OCI-LY3 (cell line): Measurements from ENCODE around the gene C10orf105.

Experiments used
- H2AFZ ChIP-seq: fragments of 200-600, 300-600 bp; shearing (Covaris generic); 2 replicates; pipeline ENCODE4 v1.6.0; 2014; ENCODE audit warnings: antibody characterized with exemption, low read depth, low read length
- H3K27ac ChIP-seq: fragments of 200-600, 300-600 bp; sonication (generic); 2 replicates; pipeline ENCODE4 v1.5.1; 2014; ENCODE audit warnings: mild to moderate bottlenecking, low read length, moderate library complexity, mixed read lengths
- H3K27me3 ChIP-seq: fragments of 200-600, 300-600 bp; sonication (generic); 2 replicates; pipeline ENCODE4 v1.6.1; 2014; ENCODE audit warnings: low read depth, low read length, mixed read lengths
- H3K36me3 ChIP-seq: fragments of 200-600, 300-600 bp; sonication (generic); replicated peaks from 2 replicates; pipeline ENCODE3; 2014; ENCODE audit warnings: low read depth, low read length, mixed read lengths
- H3K4me1 ChIP-seq: fragments of 300-600, 200-600 bp; sonication (generic); 2 replicates; pipeline ENCODE4 v1.6.1; 2014; ENCODE audit warnings: low read length, mixed read lengths
- H3K4me2 ChIP-seq: fragments of 200-600, 300-600 bp; sonication (generic); 2 replicates; pipeline ENCODE4 v1.6.1; 2014; ENCODE audit warnings: low read length, mixed read lengths
- H3K4me3 ChIP-seq: fragments of 300-600, 200-600 bp; sonication (generic); 2 replicates; pipeline ENCODE4 v1.5.1; 2014; ENCODE audit warnings: antibody characterized with exemption, mild to moderate bottlenecking, low read length, moderate library complexity
- H3K79me2 ChIP-seq: fragments of 300-600, 200-600 bp; shearing (Covaris generic); 2 replicates; pipeline ENCODE4 v1.6.1; 2014; ENCODE audit warnings: mild to moderate bottlenecking, low read length, mixed read lengths
- H3K9ac ChIP-seq: fragments of 300-600, 200-600 bp; shearing (Covaris generic); 2 replicates; pipeline ENCODE4 v1.6.0; 2014; ENCODE audit warnings: mild to moderate bottlenecking, low read length, moderate library complexity
- H3K9me3 ChIP-seq: fragments of 200-600, 300-600 bp; shearing (Covaris generic); 2 replicates; pipeline ENCODE4 v1.6.1; 2014; ENCODE audit warnings: low read length, mixed read lengths; ENCODE audit not compliant: insufficient read depth
- H4K20me1 ChIP-seq: fragments of 200-600, 300-600 bp; sonication (generic); 2 replicates; pipeline ENCODE4 v1.6.1; 2016; ENCODE audit warnings: low read length, mixed read lengths; ENCODE audit not compliant: insufficient read depth
- EZH2phosphoT487 ChIP-seq: fragments of 200-600 bp; shearing (Covaris generic); IDR thresholded peaks from 2 replicates; pipeline ENCODE4 v1.6.1; 2018; ENCODE audit warnings: antibody characterized with exemption, mixed run types, low read depth
- TF ChIP-seq, protein P1 (sequence below): fragments of 200-600, 300-600 bp; sonication (generic); IDR thresholded peaks from 2 replicates; pipeline ENCODE4 v1.5.1; 2014; ENCODE audit warnings: antibody characterized with exemption, low read length, low read depth

C10orf105 gene

DNA sequence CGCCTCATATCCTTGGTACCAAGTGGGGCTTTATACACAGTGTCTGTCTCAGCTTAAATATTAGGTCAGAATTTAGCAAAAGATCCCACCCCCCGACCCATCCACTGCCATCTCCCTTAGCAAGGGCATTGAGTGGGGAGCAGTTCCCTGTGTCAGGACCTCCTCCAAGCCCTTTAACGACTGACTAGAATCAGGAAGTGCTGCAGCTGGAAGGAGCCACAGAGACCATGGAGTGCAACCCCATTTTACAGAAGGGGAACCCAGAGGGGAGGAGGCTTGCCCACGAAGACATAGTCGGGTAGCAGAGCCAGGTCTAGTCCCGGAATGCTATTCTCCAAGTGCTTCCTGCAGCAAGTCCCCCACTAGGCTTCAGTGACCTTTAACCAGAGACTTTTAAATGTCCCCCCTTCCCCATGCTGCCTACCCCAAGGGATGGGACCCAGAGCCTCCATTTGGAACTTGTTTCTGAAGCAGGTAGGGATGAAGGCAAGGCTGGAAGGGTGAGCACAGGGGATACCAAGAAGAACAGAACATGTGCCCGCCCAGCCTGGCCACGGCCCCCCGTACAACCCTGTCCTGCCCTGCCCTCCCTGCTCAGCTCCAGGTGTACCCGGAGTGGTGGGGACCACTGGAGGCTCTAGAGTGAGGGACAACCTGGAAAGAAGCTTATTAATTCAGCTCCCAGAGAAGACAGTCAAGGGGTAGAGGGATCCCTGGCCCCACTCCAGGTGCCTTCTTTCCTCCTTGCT, 41.3 kb downstream of the C10orf105 start:
- Histone ChIP-seq H4K20me1 (no peaks in the 10 kb centered on the region), H3K4me3 (no peak overlapping the region), H3K27ac (no peak overlapping the region), H2AFZ (no peak overlapping the region), H3K9ac (no peak overlapping the region), H3K79me2 (no peaks in the 10 kb centered on the region), H3K27me3 (peaks cover 9% of the 10 kb centered on the region), H3K4me2 (no peak overlapping the region), H3K4me1 (no peaks in the 10 kb centered on the region), H3K9me3 (no peaks in the 10 kb centered on the region), H3K36me3 (no peaks in the 10 kb centered on the region)
- no peak for TF ChIP-seq EZH2phosphoT487
- TF ChIP-seq, protein P1, sequence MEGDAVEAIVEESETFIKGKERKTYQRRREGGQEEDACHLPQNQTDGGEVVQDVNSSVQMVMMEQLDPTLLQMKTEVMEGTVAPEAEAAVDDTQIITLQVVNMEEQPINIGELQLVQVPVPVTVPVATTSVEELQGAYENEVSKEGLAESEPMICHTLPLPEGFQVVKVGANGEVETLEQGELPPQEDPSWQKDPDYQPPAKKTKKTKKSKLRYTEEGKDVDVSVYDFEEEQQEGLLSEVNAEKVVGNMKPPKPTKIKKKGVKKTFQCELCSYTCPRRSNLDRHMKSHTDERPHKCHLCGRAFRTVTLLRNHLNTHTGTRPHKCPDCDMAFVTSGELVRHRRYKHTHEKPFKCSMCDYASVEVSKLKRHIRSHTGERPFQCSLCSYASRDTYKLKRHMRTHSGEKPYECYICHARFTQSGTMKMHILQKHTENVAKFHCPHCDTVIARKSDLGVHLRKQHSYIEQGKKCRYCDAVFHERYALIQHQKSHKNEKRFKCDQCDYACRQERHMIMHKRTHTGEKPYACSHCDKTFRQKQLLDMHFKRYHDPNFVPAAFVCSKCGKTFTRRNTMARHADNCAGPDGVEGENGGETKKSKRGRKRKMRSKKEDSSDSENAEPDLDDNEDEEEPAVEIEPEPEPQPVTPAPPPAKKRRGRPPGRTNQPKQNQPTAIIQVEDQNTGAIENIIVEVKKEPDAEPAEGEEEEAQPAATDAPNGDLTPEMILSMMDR, result no peak

DNA sequence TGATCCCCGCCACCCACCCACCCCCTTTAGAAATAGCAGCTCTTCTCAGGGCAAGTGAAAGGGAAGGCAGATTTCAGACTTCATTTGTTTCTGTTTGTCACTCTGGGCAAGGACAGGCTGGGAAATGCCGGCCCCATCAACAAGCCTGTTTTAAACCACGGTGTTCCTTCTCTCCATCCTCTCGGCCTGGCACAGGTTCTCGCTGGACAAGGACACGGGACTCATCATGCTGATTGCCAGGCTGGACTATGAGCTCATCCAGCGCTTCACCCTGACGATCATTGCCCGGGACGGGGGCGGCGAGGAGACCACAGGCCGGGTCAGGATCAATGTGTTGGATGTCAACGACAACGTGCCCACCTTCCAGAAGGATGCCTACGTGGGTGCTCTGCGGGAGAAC, 42.3 kb downstream of the C10orf105 start:
- Histone ChIP-seq H3K4me2 (no peak overlapping the region), H2AFZ (no peak overlapping the region), H3K27me3 (peaks cover 12% of the 10 kb centered on the region), H4K20me1 (no peaks in the 10 kb centered on the region), H3K36me3 (no peaks in the 10 kb centered on the region), H3K27ac (no peak overlapping the region), H3K9ac (no peak overlapping the region), H3K79me2 (no peaks in the 10 kb centered on the region), H3K4me1 (no peaks in the 10 kb centered on the region), H3K9me3 (no peaks in the 10 kb centered on the region), H3K4me3 (no peak overlapping the region)
- no peak for TF ChIP-seq EZH2phosphoT487
- TF ChIP-seq, protein P1, result no peak

DNA sequence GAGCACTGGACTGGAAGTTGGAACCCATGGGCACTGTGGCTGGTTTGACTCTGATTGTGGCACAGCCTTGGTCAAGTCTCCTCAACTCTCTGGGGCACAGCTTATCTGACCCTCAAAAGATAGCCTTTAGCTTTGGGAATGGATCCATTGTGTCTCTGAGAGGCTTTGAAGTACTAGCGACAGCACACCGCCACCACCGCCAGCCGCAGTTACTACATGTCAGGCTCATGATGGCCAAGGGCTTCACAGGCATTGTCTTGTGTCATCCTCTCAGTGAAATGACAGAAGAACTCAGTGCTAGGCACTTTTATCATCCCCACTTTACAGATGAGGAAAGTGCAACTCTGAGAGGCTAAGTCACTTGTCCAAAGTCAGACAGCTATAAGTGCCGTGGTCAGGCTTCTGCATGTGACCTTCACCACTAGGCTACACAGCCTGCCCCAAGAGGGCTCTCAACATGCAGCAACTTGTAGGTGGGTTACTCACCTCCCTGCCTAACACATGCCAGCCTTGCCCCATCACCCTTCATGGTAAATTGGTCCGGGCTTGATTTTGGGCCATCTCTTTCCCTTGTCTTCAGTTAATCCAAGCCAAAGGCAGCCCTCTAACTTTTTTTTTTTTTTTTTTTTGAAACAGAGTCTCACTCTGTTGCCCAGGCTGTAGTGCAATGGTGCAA, 44.1 kb downstream of the C10orf105 start:
- H3K9ac ChIP-seq, result no peak overlapping the region
- H3K27ac ChIP-seq, result no peak overlapping the region
- no peaks in the 10 kb centered on the region for H3K4me1 ChIP-seq
- H3K9me3 ChIP-seq, result no peaks in the 10 kb centered on the region
- TF ChIP-seq EZH2phosphoT487, result no peak
- TF ChIP-seq, protein P1, result no peak
- no peaks in the 10 kb centered on the region for H3K36me3 ChIP-seq
- no peak overlapping the region for H3K4me3 ChIP-seq
- no peaks in the 10 kb centered on the region for H4K20me1 ChIP-seq
- H3K27me3 ChIP-seq, result peaks cover 7% of the 10 kb centered on the region
- no peaks in the 10 kb centered on the region for H3K79me2 ChIP-seq
- H2AFZ ChIP-seq, result no peak overlapping the region
- H3K4me2 ChIP-seq, result no peak overlapping the region

DNA sequence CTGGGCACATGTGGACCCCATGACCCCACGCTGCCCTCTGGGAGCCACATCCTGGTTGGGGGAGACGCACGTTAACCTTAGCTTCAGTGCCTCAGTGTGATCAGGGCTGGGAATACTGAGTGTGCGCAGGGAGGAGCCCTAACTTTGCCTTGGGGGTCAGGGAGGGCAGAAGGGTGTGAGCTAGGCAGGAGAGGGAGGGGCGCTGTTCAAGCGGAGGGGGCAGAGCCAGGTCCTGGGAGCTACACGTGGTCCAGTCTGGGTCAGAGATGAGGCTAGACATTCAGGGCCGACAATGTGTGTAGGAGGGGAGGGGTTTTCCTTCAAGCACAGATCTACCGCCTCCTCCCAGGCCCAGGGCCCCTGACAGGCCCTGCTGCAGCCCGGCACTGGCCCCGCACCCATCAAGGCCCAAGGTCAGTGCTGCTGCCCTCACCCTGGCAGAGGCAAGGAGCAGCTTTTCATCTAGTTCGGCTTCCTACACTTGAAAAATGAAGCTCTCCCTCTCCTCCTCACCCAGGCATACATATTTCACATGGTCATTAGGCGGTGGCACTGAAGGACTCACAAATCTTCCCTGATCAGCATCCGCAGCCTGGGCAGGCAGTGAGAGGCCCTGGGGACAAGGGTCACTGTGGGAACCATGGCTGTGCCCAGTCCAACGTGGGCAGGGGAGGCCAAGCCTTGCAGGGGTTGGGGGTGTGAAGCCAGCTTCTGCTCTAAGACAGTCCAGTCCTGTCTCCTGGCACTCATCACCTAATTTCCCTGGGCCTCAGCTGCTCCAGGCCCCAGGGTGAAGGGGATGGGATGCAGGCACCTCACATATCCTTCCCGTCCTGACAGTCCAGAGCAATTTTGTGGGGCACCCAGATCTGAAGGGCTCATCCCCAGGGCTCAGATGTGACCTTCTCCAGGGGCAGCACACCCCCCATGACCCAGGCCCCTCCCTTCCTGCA, 47.3 kb downstream of the C10orf105 start:
- Histone ChIP-seq H3K36me3 (no peaks in the 10 kb centered on the region), H2AFZ (no peak overlapping the region), H3K27ac (no peak overlapping the region), H3K27me3 (peaks cover 7% of the 10 kb centered on the region; the same call in 1 of the 2 replicates), H3K9ac (no peak overlapping the region), H3K4me2 (no peak overlapping the region), H3K4me3 (no peak overlapping the region), H3K9me3 (no peaks in the 10 kb centered on the region), H3K4me1 (peaks cover 10% of the 10 kb centered on the region), H4K20me1 (no peaks in the 10 kb centered on the region), H3K79me2 (no peaks in the 10 kb centered on the region)
- TF ChIP-seq EZH2phosphoT487, result no peak
- TF ChIP-seq, protein P1, result no peak
